ENCODE results near the gene CSAD. TPM values are rescaled to one million over a fixed set of nuclear protein-coding genes. Genes with fewer than 3 reads are reported as not detected.

CSAD gene
- 10 to 100 TPM; 33.7 to 73.0 (median 39.7) TPM for total RNA-seq
- polyA plus RNA-seq = 10 to 100 TPM; 17.9 to 36.3 (median 34.1) TPM
- long read RNA-seq, donor 1, partial matches to known transcripts = 0 of 2 reads
- long read RNA-seq, donor 1, other reads (novel, unspliced or antisense) = 0 of 2 reads
- long read RNA-seq, donor 2 = 0 reads

DNA sequence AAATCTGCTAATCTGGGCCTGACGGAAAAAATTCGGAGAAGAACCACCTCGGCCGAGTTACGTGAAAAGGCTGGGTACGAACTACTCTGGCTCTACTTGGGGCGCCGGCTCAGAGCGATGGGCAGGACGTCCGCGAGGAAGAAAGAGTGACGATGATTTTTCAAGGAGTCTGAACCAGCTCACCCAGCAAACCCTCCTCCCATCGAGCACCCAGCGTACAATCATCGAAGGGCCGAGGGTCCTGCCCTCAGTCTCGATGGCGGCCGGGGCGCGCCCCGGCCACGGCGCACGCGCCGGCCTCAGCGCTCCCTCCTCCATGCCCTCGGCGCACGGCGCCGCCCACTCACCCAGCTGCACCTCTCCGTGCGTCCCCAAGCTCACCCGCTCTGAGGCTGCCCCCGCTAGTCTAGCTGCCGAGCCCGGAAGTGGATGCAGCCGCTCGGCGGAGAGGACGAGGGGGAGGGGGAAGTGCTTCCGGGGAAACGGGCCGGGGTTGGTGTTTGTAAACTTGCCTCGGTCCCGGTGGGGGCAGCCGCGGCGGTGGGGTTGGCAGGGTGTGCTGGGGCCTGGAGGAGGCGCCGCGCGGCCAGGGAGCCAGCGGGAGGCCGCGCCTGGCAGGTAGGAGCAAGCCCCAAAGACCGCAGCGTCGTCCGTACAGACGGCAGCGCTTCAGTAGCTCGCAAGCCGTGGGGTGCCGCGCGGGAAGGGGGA, at the start of gene CSAD, which contains the start of gene ZNF740:
CSAD (minus strand) TSS at position 706 of the 711 bp plus-strand sequence. CDS start 7,455 bp downstream, outside the sequence.
ZNF740 (plus strand) TSS at position 503 of the 711 bp plus-strand sequence. CDS start 1,262 bp downstream, outside the sequence.
- WGBS, 5 donors = 0 to 1% (median 1%) methylated on average over 40 to 70 of the region's 70 CpGs
- Histone ChIP-seq H3K4me3 (peak within 1 kb of the TSS; percentile 39 to 91 (median 78)), H3K4me1 (peaks cover 27 to 64% (median 49%) of the 10 kb centered on the region in 6 donors), H3K27ac (peak within 1 kb of the TSS; percentile 92 to 97 (median 94)), H3K36me3 (peaks cover 0 to 38% (median 30%) of the 10 kb centered on the region in 6 donors), H3K27me3 (replicated peaks in 1 of 7) (no peaks in the 10 kb centered on the region), H3K9me3 (no peaks in the 10 kb centered on the region)
- TF ChIP-seq POLR2A (IDR thresholded peaks at IDR 0.05) (peak in 2 of 3 donors; percentile 15 to 41), CTCF (IDR thresholded peaks at IDR 0.05 in 8 of 11, conservative IDR thresholded peaks at IDR 0.05 in 3 of 11) (peak in 2 of 11 experiments; percentile 19 to 39), POLR2AphosphoS5 (IDR thresholded peaks at IDR 0.05) (peak; percentile 93 to 96 (median 95))
- intact Hi-C loops (cut with DNase I; ENCODE audit: low total_unique reads) = no loop called here
- DNase-seq = peak; percentile 100

GRCh38 chr12:53230108-53230845, 49.6 kb upstream of the CSAD start:
- Histone ChIP-seq H3K9me3 (no peaks in the 10 kb centered on the region), H3K27me3 (replicated peaks in 1 of 7) (peaks cover 0 to 40% (median 0%) of the 10 kb centered on the region in 7 donors), H3K27ac (peak overlapping the region in 1 of 8 donors; percentile 85), H3K4me1 (peaks cover 17 to 46% (median 29%) of the 10 kb centered on the region in 6 donors), H3K36me3 (no peaks in the 10 kb centered on the region), H3K4me3 (no peak overlapping the region)
- intact Hi-C loops (cut with DNase I; ENCODE audit: low total_unique reads) = no loop called here
- peak; percentile 61 for DNase-seq
- no peak for TF ChIP-seq POLR2A (IDR thresholded peaks at IDR 0.05)
- 85 to 91% (median 88%) methylated on average over 8 to 10 of the region's 10 CpGs for WGBS, 5 donors

DNA sequence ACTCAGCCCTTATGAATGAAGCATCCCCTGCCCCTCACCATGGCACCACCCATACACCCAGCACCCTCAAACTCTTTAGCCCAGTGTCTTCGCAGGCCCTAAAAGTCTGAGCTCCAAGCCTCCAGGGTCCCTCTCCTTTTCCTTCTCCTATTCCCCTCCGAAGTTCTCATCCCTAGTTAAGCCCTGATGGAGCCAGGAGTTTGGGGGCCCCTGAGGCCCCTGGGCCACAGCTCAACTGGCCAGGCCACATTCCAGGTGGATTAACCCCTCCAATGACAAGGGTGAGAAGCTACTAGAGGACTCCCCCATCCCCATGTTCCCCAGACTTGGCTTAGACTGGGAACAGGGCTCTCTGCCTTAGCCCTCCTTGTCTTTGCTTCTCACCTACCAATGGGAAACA, 48.7 kb upstream of the CSAD start:
- peaks cover 17 to 48% (median 33%) of the 10 kb centered on the region in 6 donors for H3K4me1 ChIP-seq
- intact Hi-C loops (cut with DNase I; ENCODE audit: low total_unique reads) = no loop called here
- peak; percentile 29 for DNase-seq
- 88 to 97% (median 91%) methylated on average over 2 of the region's 2 CpGs for WGBS, 5 donors
- peaks cover 0 to 32% (median 0%) of the 10 kb centered on the region in 7 donors for H3K27me3 ChIP-seq (replicated peaks in 1 of 7)
- TF ChIP-seq POLR2AphosphoS5 (IDR thresholded peaks at IDR 0.05) = no peak
- no peak for TF ChIP-seq CTCF (IDR thresholded peaks at IDR 0.05 in 8 of 11, conservative IDR thresholded peaks at IDR 0.05 in 3 of 11)
- no peak for TF ChIP-seq POLR2A (IDR thresholded peaks at IDR 0.05)
- no peak overlapping the region for H3K4me3 ChIP-seq
- H3K27ac ChIP-seq = peak overlapping the region in 1 of 8 donors; percentile 4
- no peaks in the 10 kb centered on the region for H3K36me3 ChIP-seq
- no peaks in the 10 kb centered on the region for H3K9me3 ChIP-seq

DNA sequence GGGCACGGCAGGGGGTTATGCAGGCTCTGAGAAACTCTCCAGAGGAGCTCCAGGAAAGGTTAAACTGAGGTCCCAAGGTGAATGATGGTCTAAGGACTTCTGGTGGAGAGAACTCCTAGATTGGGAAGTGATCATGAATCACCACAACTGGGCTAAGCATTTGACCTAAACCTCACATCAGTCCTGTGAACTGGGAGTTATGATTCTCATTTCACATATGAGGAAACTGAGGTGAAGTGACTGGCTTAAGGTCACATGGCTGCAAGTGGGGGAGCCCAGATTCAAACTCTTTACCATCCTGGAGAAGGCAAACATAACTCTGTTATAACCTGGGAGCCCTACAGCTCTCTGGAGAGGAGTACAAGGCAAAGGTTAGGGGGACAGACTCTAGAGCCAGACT, 47.1 kb upstream of the CSAD start:
- Histone ChIP-seq H3K36me3 (no peaks in the 10 kb centered on the region), H3K27me3 (replicated peaks in 1 of 7) (peaks cover 0 to 18% (median 0%) of the 10 kb centered on the region in 7 donors), H3K4me1 (peaks cover 17 to 48% (median 36%) of the 10 kb centered on the region in 6 donors), H3K27ac (no peak overlapping the region), H3K9me3 (no peaks in the 10 kb centered on the region), H3K4me3 (no peak overlapping the region)
- no peak for DNase-seq
- 86 to 100% (median 92%) methylated on average over 1 of the region's 1 CpG for WGBS, 5 donors
- intact Hi-C loops (cut with DNase I; ENCODE audit: low total_unique reads) = no loop called here
- TF ChIP-seq POLR2A (IDR thresholded peaks at IDR 0.05) (no peak), POLR2AphosphoS5 (IDR thresholded peaks at IDR 0.05) (no peak), CTCF (IDR thresholded peaks at IDR 0.05 in 8 of 11, conservative IDR thresholded peaks at IDR 0.05 in 3 of 11) (no peak)
